Panc1 (cell line): ENCODE data around the gene SPINK4. TPM values are rescaled to one million over a fixed set of nuclear protein-coding genes. Genes with fewer than 3 reads are reported as not detected.

Source experiments
- ATAC-seq: fragments of 200-7000 bp; cut with Tn5 transposase; 2 replicates; pipeline ENCODE4 v1.9.1; 2020; ENCODE audit warnings: mild to moderate bottlenecking, moderate library complexity
- BruUV-seq: library from RNA; stranded (reverse); fragments of 400-500 nt; replicated peaks from 2 replicates; lab custom pipeline; 2021; lab: Mats Ljungman, UMichigan
- CTCF ChIA-PET: fragments of 300-600 bp; sonication (Branson Sonifier 250); formaldehyde crosslinking; loops from one replicate; lab custom pipeline; 2022; ENCODE audit warnings: antibody characterized with exemption; lab: Charles Lee
- POLR2A ChIA-PET: fragments of 300-600 bp; sonication (Branson Sonifier 250); formaldehyde crosslinking; loops from one replicate; lab custom pipeline; 2022; ENCODE audit warnings: antibody characterized with exemption; lab: Charles Lee
- DNase-seq: peaks from one replicate; pipeline ENCODE4 v3.0.0-alpha.2; 2010; ENCODE audit warnings: low read depth, low spot score
- H3K27ac ChIP-seq: 2 replicates; pipeline ENCODE4 v1.5.1; 2011; ENCODE audit warnings: mild to moderate bottlenecking, low read length, inconsistent platforms
- H3K27me3 ChIP-seq: fragments of 200-500 bp; sonication (Bioruptor generic); 2 replicates; pipeline ENCODE4 v1.6.0; 2014; ENCODE audit warnings: low read length, inconsistent platforms; ENCODE audit not compliant: control insufficient read depth, insufficient read depth
- H3K36me3 ChIP-seq: fragments of 200-500 bp; sonication (Bioruptor generic); 2 replicates; pipeline ENCODE4 v1.5.1; 2014; ENCODE audit warnings: inconsistent platforms, mild to moderate bottlenecking, low read length, moderate library complexity; ENCODE audit not compliant: control insufficient read depth, insufficient read depth
- H3K4me1 ChIP-seq: 2 replicates; pipeline ENCODE4 v1.5.1; 2011; ENCODE audit warnings: inconsistent platforms, mild to moderate bottlenecking, low read length, moderate library complexity; ENCODE audit not compliant: control insufficient read depth, insufficient read depth
- H3K4me3 ChIP-seq, 2 experiments: 2 replicates each; pipeline ENCODE4 v1.5.1; 2011 to 2012; ENCODE audit warnings: low read depth in 2 of 2, low read length in 2 of 2, mild to moderate bottlenecking in 2 of 2, inconsistent platforms in 1 of 2, moderate library complexity in 1 of 2
- H3K9me3 ChIP-seq: fragments of 200-500 bp; sonication (Bioruptor generic); 2 replicates; pipeline ENCODE4 v1.5.1; 2014; ENCODE audit warnings: low read depth, mild to moderate bottlenecking, inconsistent platforms, low read length, moderate library complexity; ENCODE audit not compliant: control insufficient read depth, insufficient read depth
- POLR2AphosphoS5 ChIP-seq: IDR thresholded peaks from 2 replicates; pipeline ENCODE4 v1.6.1; 2012; ENCODE audit warnings: mild to moderate bottlenecking, low read depth, low read length, moderate library complexity
- SIN3A ChIP-seq: IDR thresholded peaks from 2 replicates; pipeline ENCODE4 v1.6.1; 2012; ENCODE audit warnings: low read depth, mild to moderate bottlenecking, low read length, moderate library complexity, borderline replicate concordance; ENCODE audit not compliant: insufficient read depth
- TCF7L2 ChIP-seq: IDR thresholded peaks from 2 replicates; pipeline ENCODE4 v1.6.1; 2011; ENCODE audit warnings: mild to moderate bottlenecking, low read depth, low read length, inconsistent platforms
- in situ Hi-C: cut with HindIII; loops from 2 replicates; pipeline ENCODE4 v1.10.0; 2016; ENCODE audit warnings: low sequenced_read_pairs, low pct_unique_long_range_greater_than_20kb
- intact Hi-C: fragments of 100-400 bp; cut with micrococcal nuclease; formaldehyde crosslinking; loops from one replicate; pipeline ENCODE4 v1.10.0; 2022; ENCODE audit not compliant: unreplicated experiment
- total RNA-seq: library from RNA; stranded (reverse); gene quantifications from one replicate; pipeline ENCODE4 v1.2.1, GENCODE V29; 2021; ENCODE audit not compliant: unreplicated experiment
- TF ChIP-seq, protein P1 (sequence below): fragments of 450-650 bp; IDR thresholded peaks from 2 replicates; pipeline ENCODE4 v1.5.1; 2017; ENCODE audit warnings: mild to moderate bottlenecking
- TF ChIP-seq, protein P2 (sequence below), 2 experiments: IDR thresholded peaks; 2 replicates each; pipeline ENCODE4 v1.6.1; 2011 to 2012; ENCODE audit warnings: low read depth in 2 of 2, control low read depth in 1 of 2, low read length in 1 of 2, mild to moderate bottlenecking in 1 of 2, moderate library complexity in 1 of 2; ENCODE audit not compliant: insufficient read depth in 1 of 2

Gene SPINK4
- total RNA-seq, 1 experiment from 2014 or later: not detected

GRCh38 chr9:33273266-33273971 lies 33.5 kb downstream of the SPINK4 start:
- Histone ChIP-seq H3K9me3 (no peaks in the 10 kb centered on the region), H3K4me3 (no peak overlapping the region), H3K27me3 (no peaks in the 10 kb centered on the region), H3K36me3 (peaks cover 36% of the 10 kb centered on the region), H3K27ac (no peak overlapping the region), H3K4me1 (no peaks in the 10 kb centered on the region)
- ATAC-seq (no peak), DNase-seq (no peak)
- no TSS peak for BruUV-seq
- in situ Hi-C loops (no loop called here), intact Hi-C loops (no loop called here)
- ChIA-PET CTCF (no interaction called here), POLR2A (interaction anchor here (0.6 kb wide), 1 partner anchor 237 kb away, joined by 3 read pairs; no protein-coding TSS in a partner anchor)
- TF ChIP-seq, protein P1, sequence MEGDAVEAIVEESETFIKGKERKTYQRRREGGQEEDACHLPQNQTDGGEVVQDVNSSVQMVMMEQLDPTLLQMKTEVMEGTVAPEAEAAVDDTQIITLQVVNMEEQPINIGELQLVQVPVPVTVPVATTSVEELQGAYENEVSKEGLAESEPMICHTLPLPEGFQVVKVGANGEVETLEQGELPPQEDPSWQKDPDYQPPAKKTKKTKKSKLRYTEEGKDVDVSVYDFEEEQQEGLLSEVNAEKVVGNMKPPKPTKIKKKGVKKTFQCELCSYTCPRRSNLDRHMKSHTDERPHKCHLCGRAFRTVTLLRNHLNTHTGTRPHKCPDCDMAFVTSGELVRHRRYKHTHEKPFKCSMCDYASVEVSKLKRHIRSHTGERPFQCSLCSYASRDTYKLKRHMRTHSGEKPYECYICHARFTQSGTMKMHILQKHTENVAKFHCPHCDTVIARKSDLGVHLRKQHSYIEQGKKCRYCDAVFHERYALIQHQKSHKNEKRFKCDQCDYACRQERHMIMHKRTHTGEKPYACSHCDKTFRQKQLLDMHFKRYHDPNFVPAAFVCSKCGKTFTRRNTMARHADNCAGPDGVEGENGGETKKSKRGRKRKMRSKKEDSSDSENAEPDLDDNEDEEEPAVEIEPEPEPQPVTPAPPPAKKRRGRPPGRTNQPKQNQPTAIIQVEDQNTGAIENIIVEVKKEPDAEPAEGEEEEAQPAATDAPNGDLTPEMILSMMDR: no peak
- TF ChIP-seq POLR2AphosphoS5: no peak
- TF ChIP-seq SIN3A: no peak
- TF ChIP-seq TCF7L2: no peak

- no peak for DNase-seq
- TF ChIP-seq TCF7L2 (no peak), POLR2AphosphoS5 (no peak), SIN3A (no peak)
- TF ChIP-seq, protein P1: no peak
- TF ChIP-seq, protein P2, sequence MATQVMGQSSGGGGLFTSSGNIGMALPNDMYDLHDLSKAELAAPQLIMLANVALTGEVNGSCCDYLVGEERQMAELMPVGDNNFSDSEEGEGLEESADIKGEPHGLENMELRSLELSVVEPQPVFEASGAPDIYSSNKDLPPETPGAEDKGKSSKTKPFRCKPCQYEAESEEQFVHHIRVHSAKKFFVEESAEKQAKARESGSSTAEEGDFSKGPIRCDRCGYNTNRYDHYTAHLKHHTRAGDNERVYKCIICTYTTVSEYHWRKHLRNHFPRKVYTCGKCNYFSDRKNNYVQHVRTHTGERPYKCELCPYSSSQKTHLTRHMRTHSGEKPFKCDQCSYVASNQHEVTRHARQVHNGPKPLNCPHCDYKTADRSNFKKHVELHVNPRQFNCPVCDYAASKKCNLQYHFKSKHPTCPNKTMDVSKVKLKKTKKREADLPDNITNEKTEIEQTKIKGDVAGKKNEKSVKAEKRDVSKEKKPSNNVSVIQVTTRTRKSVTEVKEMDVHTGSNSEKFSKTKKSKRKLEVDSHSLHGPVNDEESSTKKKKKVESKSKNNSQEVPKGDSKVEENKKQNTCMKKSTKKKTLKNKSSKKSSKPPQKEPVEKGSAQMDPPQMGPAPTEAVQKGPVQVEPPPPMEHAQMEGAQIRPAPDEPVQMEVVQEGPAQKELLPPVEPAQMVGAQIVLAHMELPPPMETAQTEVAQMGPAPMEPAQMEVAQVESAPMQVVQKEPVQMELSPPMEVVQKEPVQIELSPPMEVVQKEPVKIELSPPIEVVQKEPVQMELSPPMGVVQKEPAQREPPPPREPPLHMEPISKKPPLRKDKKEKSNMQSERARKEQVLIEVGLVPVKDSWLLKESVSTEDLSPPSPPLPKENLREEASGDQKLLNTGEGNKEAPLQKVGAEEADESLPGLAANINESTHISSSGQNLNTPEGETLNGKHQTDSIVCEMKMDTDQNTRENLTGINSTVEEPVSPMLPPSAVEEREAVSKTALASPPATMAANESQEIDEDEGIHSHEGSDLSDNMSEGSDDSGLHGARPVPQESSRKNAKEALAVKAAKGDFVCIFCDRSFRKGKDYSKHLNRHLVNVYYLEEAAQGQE (IDR thresholded peaks at IDR 0.05; ENCODE audit: insufficient read depth in 1 of 2, low read depth in 2 of 2, low read length in 1 of 2): no peak
- no peaks in the 10 kb centered on the region for H3K4me1 ChIP-seq
- H3K4me3 ChIP-seq: no peak overlapping the region
- ATAC-seq: no peak
- H3K36me3 ChIP-seq: peaks cover 32% of the 10 kb centered on the region
- no peaks in the 10 kb centered on the region for H3K9me3 ChIP-seq
- BruUV-seq: no TSS peak
- no peaks in the 10 kb centered on the region for H3K27me3 ChIP-seq
- H3K27ac ChIP-seq: no peak overlapping the region
- ChIA-PET CTCF (interaction anchor here (0.7 kb wide), 1 partner anchor 20 kb away, joined by 5 read pairs; no protein-coding TSS in a partner anchor), POLR2A (interaction anchor here (0.6 kb wide), 1 partner anchor 198 kb away, joined by 3 read pairs; no protein-coding TSS in a partner anchor)
- intact Hi-C loops (no loop called here), in situ Hi-C loops (no loop called here)
These were observed 34.0 kb downstream of the SPINK4 start for GRCh38 chr9:33273972-33274328.
